Stimulated activated CD4-positive, alpha-beta T cell treated with anti-CD3 and anti-CD28 coated beads, Interleukin-4, amount 100 ng/mL, for 1 hour (primary cell): Measurements from ENCODE around the gene RFX4.
"Not testable (repeated sequence)": the region's sequence is repeated elsewhere in the genome, so short reads cannot be mapped to it uniquely, and the experiment has no call there.

Source experiments
- DNase-seq: peaks from one replicate; pipeline ENCODE4 v3.0.0-alpha.2; 2020

Gene RFX4

GRCh38 chr12:106648736-106649135, 65.9 kb downstream of the RFX4 start:
- DNase-seq: no peak

GRCh38 chr12:106651552-106651951, 68.7 kb downstream of the RFX4 start:
- no peak for DNase-seq

DNA sequence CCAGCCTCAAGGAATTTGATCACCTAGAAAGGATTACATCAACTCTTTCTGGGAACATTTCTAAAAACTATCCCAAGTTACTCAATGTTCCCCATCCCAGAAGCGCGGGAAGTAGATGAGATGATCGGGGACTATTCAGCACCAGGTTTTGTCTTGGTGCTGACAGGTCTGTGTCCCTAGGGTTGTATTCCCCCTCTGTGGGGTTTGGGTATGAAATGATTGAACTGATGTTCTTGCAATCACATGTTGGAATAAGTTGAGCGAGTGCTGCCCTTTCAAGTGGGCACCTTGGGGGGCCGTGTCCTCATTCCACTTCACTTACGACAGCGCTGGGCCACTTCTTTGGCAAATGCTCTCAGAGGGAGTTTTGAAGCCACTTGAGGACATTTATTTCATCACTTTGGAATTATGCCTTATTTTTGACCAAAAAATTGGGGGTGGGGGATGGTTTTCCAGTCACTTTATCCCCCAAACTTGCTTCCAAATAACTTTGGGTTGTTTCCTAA, 69.8 kb downstream of the RFX4 start:
- no peak for DNase-seq

DNA sequence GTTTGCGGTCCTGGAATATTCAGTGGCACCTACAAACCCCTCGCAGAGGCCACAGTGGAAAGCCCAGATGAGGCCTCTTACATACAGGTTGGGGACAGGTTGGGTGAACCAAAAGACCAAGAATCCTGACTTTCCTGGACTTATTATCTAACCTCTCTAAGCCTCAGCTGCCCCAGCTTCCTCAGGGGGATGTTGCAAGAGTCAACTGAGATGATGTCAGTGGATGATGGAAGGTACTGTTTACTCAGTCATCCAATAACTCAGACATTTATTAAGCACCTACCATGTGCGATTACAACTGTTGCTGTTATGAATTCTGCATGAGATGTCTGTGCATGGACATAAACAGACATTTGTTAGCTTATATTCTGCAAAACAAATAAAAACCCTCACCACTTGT, 72.8 kb downstream of the RFX4 start:
- no peak for DNase-seq

- no peak for DNase-seq
Observed at GRCh38 chr12:106657488-106657887, 74.7 kb downstream of the RFX4 start.

DNA sequence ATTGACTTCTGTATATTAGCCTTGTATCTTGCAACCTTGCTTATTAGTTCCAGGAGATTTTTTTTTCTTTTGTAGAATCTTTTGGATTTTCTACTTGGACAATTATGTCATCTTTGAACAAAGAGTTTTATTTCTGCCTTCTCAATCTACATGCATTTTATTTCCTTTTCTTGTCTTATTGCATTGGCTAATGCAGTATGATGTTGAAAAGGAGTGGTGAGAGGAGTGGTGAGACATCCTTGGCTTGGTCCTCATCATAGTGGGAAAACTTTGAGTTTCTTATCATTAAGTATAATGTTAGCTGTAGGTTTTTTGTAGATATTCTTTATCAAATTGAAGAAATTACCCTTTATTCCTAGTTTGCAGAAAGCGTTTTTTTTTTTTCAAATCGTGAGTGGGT, 80.6 kb downstream of the RFX4 start:
- no peak for DNase-seq

GRCh38 chr12:106669216-106669615, 86.4 kb downstream of the RFX4 start:
- no peak for DNase-seq

DNA sequence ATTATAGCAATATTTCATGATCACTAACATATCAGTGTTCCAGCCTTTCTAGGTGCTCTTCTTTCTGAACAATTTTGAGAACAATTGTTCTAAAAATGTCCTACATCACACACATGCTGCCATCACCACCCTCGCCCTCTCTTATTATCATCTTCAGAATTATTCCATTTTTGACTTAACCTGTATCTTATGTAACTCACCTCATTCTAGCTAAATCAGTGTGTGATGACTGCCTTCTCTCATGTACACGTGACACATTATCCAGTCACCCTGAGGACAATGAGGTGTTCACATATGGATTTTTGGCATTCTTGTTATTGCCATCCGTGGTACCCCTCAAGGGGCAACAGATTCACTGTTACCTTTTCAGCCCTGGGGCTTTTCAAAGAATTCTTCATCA, 87.3 kb downstream of the RFX4 start:
- DNase-seq: no peak

DNA sequence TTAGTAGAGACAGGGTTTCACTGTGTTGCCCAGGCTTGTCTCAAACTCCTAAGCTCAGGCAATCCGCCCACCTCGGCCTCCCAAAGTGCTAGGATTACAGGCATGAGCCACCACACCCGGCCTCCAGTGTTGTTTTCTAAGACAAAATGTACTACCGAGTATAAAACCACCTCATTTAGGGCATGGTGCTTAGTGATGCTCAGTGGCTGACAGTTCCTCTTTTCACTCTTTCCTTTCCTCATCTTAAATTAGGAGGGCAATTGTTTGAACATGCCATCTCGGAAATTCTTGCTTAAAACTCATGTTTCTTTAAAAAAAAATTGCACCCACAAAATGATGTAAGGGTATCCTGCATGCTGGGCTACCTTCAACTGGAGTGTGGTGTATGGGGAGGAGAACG, 89.0 kb downstream of the RFX4 start:
- DNase-seq: no peak

- no peak for DNase-seq
Observed at GRCh38 chr12:106672314-106673025, 89.7 kb downstream of the RFX4 start.

GRCh38 chr12:106673141-106673540, 90.3 kb downstream of the RFX4 start:
- DNase-seq: no peak

GRCh38 chr12:106675651-106676435, 93.0 kb downstream of the RFX4 start:
- DNase-seq: no peak

GRCh38 chr12:106679574-106679973, 96.8 kb downstream of the RFX4 start:
- no peak for DNase-seq

DNA sequence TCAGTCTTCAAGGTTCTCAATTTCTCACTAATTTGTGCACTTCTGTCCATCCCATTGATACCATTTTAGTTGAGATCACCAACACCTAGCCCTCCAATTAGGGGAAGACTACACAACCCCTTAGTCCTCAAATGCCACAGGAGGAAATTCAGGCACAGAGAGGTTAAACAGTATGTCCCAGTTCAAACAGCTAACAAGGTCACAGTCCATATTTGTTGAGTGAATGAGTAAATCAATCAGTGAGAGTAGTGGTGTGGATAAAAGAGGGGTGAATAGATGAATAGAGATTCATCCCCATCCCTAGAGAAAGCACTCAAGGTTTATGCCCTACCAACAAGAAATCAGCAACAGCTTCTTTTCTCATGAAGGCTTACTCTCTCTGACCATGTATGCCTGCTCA, 97.5 kb downstream of the RFX4 start:
- no peak for DNase-seq

- DNase-seq: no peak
Observed at GRCh38 chr12:106681210-106681609, 98.4 kb downstream of the RFX4 start.

DNA sequence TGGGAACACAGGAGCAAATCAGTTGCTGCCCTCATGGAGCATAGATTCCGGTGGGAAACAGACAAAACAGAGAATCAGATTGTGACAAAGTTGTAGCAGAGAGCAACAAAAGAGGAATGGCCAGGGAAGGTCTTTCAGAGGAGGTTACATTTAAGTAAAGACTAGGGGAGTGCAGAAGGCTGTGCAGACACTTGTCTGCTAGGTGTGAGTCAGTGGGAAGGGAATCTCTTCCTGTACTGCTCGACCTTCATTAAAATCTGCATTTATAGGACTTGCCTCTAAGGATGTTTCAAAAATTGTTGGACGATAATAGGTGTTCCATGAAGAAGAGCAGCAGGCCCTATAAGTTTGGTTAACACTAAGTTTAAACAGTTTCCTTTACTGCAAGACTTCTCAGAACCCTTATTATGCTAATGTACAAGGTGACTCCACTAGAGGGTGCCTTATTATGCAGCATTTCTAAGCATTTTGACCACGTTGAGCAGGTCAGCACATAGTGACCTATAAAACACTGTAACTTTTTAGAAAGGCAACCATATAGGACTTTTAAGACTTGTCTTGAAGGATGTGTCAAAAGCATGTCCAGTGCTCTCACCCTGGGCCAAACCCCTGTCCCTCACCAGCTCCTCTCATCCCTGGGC, 99.9 kb downstream of the RFX4 start:
- no peak for DNase-seq

- DNase-seq: no peak
Observed at GRCh38 chr12:106684497-106684896, 101.7 kb downstream of the RFX4 start.

DNA sequence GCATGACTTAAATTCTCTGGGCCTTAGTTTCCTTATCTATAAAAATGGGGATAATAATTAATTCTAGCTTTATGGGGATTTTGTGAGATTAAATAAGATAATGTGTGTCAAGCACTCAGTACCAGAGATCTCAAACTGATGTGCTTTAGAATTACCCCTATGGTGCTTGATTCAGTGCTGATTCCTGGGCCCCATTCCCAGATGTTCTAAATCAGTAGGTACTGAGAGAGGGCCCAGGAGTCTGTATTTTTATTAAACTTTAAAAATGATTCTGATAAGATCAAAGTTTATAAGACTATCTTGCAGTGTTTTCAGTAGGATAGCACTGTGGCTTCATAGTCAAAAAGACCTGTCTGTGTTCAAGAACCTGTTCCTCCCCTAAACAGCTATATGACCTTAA, 102.6 kb downstream of the RFX4 start:
- no peak for DNase-seq

GRCh38 chr12:106687672-106688071, 104.9 kb downstream of the RFX4 start:
- DNase-seq: no peak

DNA sequence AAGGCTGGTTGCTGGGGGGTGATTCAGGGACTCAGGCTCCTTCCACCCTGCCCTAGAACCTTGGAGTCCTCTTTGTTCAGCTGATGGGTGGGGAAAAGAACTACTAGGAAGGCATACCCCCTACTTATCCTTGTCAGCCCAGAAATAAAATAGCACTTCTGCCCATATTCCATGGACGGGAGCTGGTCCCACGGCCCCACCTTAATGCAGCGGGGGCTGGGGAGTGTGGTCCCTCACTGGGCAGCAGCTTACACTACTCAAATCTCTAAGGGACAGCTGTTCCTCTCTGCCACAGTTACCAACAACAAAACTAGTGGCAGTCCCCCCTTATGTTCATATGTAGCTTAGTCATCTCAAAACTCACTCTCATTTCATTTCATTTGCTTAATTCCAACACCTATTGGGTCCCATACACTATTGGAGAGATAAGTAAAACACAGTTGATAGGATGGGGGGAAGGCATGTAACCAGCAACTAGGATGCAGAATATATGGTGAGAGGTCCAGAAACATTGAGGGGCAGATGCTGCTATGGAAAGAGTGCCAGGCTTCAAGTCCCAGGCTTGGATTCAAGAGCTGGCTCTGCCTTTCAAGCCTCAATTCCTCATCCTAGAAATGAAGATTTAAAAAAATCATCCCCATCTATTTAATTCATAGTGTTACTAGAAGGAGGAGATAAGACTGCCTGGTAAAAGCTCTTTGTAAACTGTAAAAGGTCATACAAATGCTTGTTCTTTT, 107.9 kb downstream of the RFX4 start:
- DNase-seq: no peak

- not testable (repeated sequence) for DNase-seq
Observed at GRCh38 chr12:106692033-106692432, 109.2 kb downstream of the RFX4 start.

DNA sequence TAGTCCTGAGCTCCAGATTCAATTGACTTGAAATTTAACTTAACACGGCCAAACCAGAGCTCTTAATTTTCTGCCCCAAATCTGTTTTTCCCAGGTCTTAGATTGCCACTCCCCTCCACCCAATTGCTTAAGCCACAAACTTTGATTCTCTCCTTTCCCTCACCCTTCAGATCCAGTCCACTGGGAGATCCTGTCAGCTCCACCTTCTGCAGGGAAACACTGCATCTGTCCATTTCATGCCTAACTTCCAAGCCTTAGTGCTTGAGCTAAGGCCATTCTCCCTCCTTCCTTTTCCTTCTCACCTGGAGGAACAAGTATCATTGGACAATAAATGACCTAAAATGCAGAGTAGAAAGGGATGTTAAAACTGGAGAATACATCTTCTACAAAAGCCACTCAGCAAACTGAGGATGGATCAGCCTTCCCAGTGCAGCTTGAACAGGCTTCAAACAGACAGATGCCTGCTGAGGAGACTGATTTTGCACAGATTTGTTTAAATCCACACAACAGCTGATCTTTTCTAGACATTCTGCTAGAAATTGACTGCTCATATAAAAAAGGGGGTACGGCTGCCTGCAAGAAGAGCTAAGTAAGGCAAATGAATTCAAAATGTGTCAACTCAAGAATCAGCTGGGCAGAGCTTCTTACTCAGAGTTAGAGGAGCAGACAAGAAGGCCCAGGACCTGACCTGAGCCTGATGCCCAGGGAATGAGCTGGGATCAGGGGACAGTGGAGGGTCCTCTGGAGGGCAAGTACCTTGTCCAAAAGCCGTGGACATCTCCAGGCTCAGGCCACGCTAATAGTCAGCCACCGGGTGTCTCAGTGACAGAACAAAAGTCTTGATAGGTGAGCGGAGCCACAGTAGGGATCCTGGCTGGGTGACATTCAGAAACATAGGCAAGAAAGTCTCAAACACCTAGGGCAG, 110.4 kb downstream of the RFX4 start:
- DNase-seq: no peak
